KMS-11 (cell line): ENCODE results near the gene STAM.

ENCODE experiments used
- H2AFZ ChIP-seq: fragments of 200-600 bp; sonication (generic); 2 replicates; pipeline ENCODE4 v1.6.1; 2016; ENCODE audit warnings: antibody characterized with exemption, mixed run types, low read depth
- H3K27ac ChIP-seq: fragments of 200-600 bp; sonication (generic); 2 replicates; pipeline ENCODE4 v1.6.1; 2016; ENCODE audit warnings: mild to moderate bottlenecking, mixed run types
- H3K27me3 ChIP-seq: fragments of 200-600 bp; sonication (generic); 2 replicates; pipeline ENCODE4 v1.6.1; 2017; ENCODE audit warnings: mild to moderate bottlenecking, low read depth, mixed run types, moderate library complexity; ENCODE audit not compliant: insufficient read depth
- H3K36me3 ChIP-seq: fragments of 200-600 bp; sonication (generic); 2 replicates; pipeline ENCODE4 v1.6.1; 2017; ENCODE audit warnings: mild to moderate bottlenecking, mixed run types; ENCODE audit not compliant: insufficient read depth
- H3K4me1 ChIP-seq: fragments of 200-600 bp; sonication (generic); 2 replicates; pipeline ENCODE4 v1.6.1; 2016; ENCODE audit warnings: mild to moderate bottlenecking, low read depth, mixed run types; ENCODE audit not compliant: poor library complexity, severe bottlenecking
- H3K4me2 ChIP-seq: fragments of 200-600 bp; sonication (generic); 2 replicates; pipeline ENCODE4 v1.7.0; 2016; ENCODE audit warnings: mild to moderate bottlenecking, mixed run types
- H3K4me3 ChIP-seq: fragments of 200-600 bp; sonication (generic); IDR thresholded peaks from 2 replicates; pipeline ENCODE4 v1.6.1; 2017; ENCODE audit warnings: low read depth, low read length, mixed read lengths; ENCODE audit not compliant: insufficient read depth
- H3K79me2 ChIP-seq: fragments of 200-600 bp; sonication (generic); 2 replicates; pipeline ENCODE4 v1.6.1; 2016; ENCODE audit warnings: low read depth, mixed run types; ENCODE audit not compliant: insufficient read depth
- H3K9ac ChIP-seq: fragments of 200-600 bp; sonication (generic); 2 replicates; pipeline ENCODE4 v1.6.1; 2016; ENCODE audit warnings: mild to moderate bottlenecking, mixed run types
- H4K20me1 ChIP-seq: fragments of 200-600 bp; sonication (generic); 2 replicates; pipeline ENCODE4 v1.6.1; 2016; ENCODE audit warnings: mild to moderate bottlenecking, mixed run types; ENCODE audit not compliant: insufficient read depth
- CTCF ChIP-seq: fragments of 200-600 bp; sonication (generic); conservative IDR thresholded peaks from 2 replicates; pipeline ENCODE4 v1.6.1; 2017; ENCODE audit warnings: low read depth, mild to moderate bottlenecking, antibody characterized with exemption, low read length, moderate library complexity, mixed read lengths

Gene STAM

GRCh38 chr10:17758200-17758599, 114.2 kb downstream of the STAM start:
- H4K20me1 ChIP-seq, result no peaks in the 10 kb centered on the region
- H3K9ac ChIP-seq, result no peak overlapping the region
- H3K79me2 ChIP-seq, result no peaks in the 10 kb centered on the region
- no peaks in the 10 kb centered on the region for H3K36me3 ChIP-seq
- TF ChIP-seq CTCF, result no peak
- H3K4me3 ChIP-seq, result no peak overlapping the region
- H3K27me3 ChIP-seq, result no peaks in the 10 kb centered on the region
- H3K4me2 ChIP-seq, result no peak overlapping the region
- peaks cover 31% of the 10 kb centered on the region for H3K4me1 ChIP-seq
- H2AFZ ChIP-seq, result no peak overlapping the region
- H3K27ac ChIP-seq, result no peak overlapping the region

- Histone ChIP-seq H3K36me3 (no peaks in the 10 kb centered on the region), H2AFZ (no peak overlapping the region), H3K79me2 (no peaks in the 10 kb centered on the region), H3K9ac (no peak overlapping the region), H3K27me3 (no peaks in the 10 kb centered on the region), H3K4me3 (no peak overlapping the region), H3K27ac (no peak overlapping the region), H4K20me1 (no peaks in the 10 kb centered on the region), H3K4me2 (no peak overlapping the region), H3K4me1 (peaks cover 31% of the 10 kb centered on the region)
- TF ChIP-seq CTCF, result no peak
Observed at GRCh38 chr10:17758896-17759295, 114.9 kb downstream of the STAM start.

GRCh38 chr10:17764142-17764541, 120.2 kb downstream of the STAM start:
- Histone ChIP-seq H3K27ac (no peak overlapping the region), H4K20me1 (no peaks in the 10 kb centered on the region), H2AFZ (no peak overlapping the region), H3K27me3 (no peaks in the 10 kb centered on the region), H3K36me3 (no peaks in the 10 kb centered on the region), H3K4me3 (no peak overlapping the region), H3K79me2 (no peaks in the 10 kb centered on the region), H3K4me1 (no peaks in the 10 kb centered on the region), H3K9ac (no peak overlapping the region), H3K4me2 (no peak overlapping the region)
- no peak for TF ChIP-seq CTCF

- no peaks in the 10 kb centered on the region for H3K79me2 ChIP-seq
- no peaks in the 10 kb centered on the region for H3K27me3 ChIP-seq
- no peak overlapping the region for H3K4me2 ChIP-seq
- no peak overlapping the region for H2AFZ ChIP-seq
- no peak overlapping the region for H3K4me3 ChIP-seq
- TF ChIP-seq CTCF, result no peak
- H3K4me1 ChIP-seq, result no peaks in the 10 kb centered on the region
- no peak overlapping the region for H3K27ac ChIP-seq
- no peak overlapping the region for H3K9ac ChIP-seq
- H3K36me3 ChIP-seq, result no peaks in the 10 kb centered on the region
- no peaks in the 10 kb centered on the region for H4K20me1 ChIP-seq
Observed at GRCh38 chr10:17765602-17766001, 121.7 kb downstream of the STAM start.
